Naive thymus-derived CD8-positive, alpha-beta T cell (primary cell): ENCODE results near the gene MID1IP1. TPM values are rescaled to one million over a fixed set of nuclear protein-coding genes. Genes with fewer than 3 reads are reported as not detected.

ENCODE experiments used
- ATAC-seq, 2 donors: fragments of 150-1000 bp; cut with Tn5 transposase in 1 of 2; sonication (Bioruptor Pico), chemical (Tn5 transposase) in 1 of 2; 1 replicate in 1 of 2; 2 replicates in 1 of 2; pipeline ENCODE4 v1.10.0; 2021; ENCODE audit warnings: mild to moderate bottlenecking in 2 of 2, moderate library complexity in 2 of 2
- POLR2A ChIA-PET: fragments of 350-600 bp; sonication (Branson Sonifier 250); formaldehyde crosslinking; loops from one replicate; lab custom pipeline; 2021; ENCODE audit warnings: antibody characterized with exemption; lab: Charles Lee
- DNase-seq, 10 donors: peaks; one replicate each; pipeline versions ENCODE4 v3.0.0 to v3.0.0-alpha.2; 2020 to 2022
- H3K27ac Mint-ChIP-seq, 10 donors: one replicate each; pipeline ENCODE4 v1.8.0; 2020 to 2022; ENCODE audit warnings: mild to moderate bottlenecking in 10 of 10, mixed read lengths in 10 of 10, moderate library complexity in 4 of 10, inconsistent platforms in 1 of 10
- H3K27me3 Mint-ChIP-seq, 5 donors: one replicate each; pipeline ENCODE4 v1.8.0; 2021 to 2022; ENCODE audit warnings: mixed read lengths in 5 of 5
- H3K36me3 Mint-ChIP-seq, 3 donors: one replicate each; pipeline ENCODE4 v1.8.0; 2020 to 2022; ENCODE audit warnings: mixed read lengths in 3 of 3, mild to moderate bottlenecking in 2 of 3, inconsistent platforms in 1 of 3
- H3K4me1 Mint-ChIP-seq, 4 donors: one replicate each; pipeline ENCODE4 v1.8.0; 2021 to 2022; ENCODE audit warnings: mixed read lengths in 4 of 4
- H3K4me3 Mint-ChIP-seq, 10 donors: one replicate each; pipeline ENCODE4 v1.8.0; 2020 to 2022; ENCODE audit warnings: mild to moderate bottlenecking in 10 of 10, mixed read lengths in 10 of 10, moderate library complexity in 6 of 10, inconsistent platforms in 1 of 10
- H3K9me3 Mint-ChIP-seq, 9 donors: one replicate each; pipeline ENCODE4 v1.8.0; 2020 to 2022; ENCODE audit warnings: mixed read lengths in 9 of 9, mild to moderate bottlenecking in 3 of 9, inconsistent platforms in 1 of 9, moderate library complexity in 1 of 9
- polyA plus RNA-seq, 3 donors: library from polyadenylated mRNA; unstranded; fragments of 300-500 nt; fragmentation: Illumina TruSeq; gene quantifications; one replicate each; pipeline ENCODE4 v1.2.3, GENCODE V29; 2021
- total RNA-seq, 8 experiments: library from RNA in 2 of 8; stranded (reverse) in 2 of 8; gene quantifications; one replicate each; pipeline ENCODE4 v1.2.3 and lab custom pipeline; 2021 to 2026

MID1IP1 gene
- total and polyA plus RNA-seq, 5 experiments from 2014 or later: 12.6 to 45.6 (median 18.8) TPM

GRCh38 chrX:38850807-38851544 lies 49.7 kb downstream of the MID1IP1 start:
- ATAC-seq (no peak), DNase-seq (no peak)
- peaks cover 0 to 1% (median 0%) of the 10 kb centered on the region in 9 donors for H3K9me3 Mint-ChIP-seq
- H3K36me3 Mint-ChIP-seq: no peaks in the 10 kb centered on the region
- H3K27ac Mint-ChIP-seq: no peak overlapping the region
- no peak overlapping the region for H3K4me3 Mint-ChIP-seq
- POLR2A ChIA-PET: no interaction called here
- H3K4me1 Mint-ChIP-seq: peaks cover 3 to 8% (median 7%) of the 10 kb centered on the region in 4 donors
- H3K27me3 Mint-ChIP-seq: no peaks in the 10 kb centered on the region

GRCh38 chrX:38854305-38854704 lies 53.0 kb downstream of the MID1IP1 start:
- no peaks in the 10 kb centered on the region for H3K36me3 Mint-ChIP-seq
- H3K4me3 Mint-ChIP-seq: no peak overlapping the region
- H3K4me1 Mint-ChIP-seq: peaks cover 2 to 5% (median 3%) of the 10 kb centered on the region in 4 donors
- DNase-seq (no peak), ATAC-seq (no peak)
- peaks cover 0 to 1% (median 0%) of the 10 kb centered on the region in 9 donors for H3K9me3 Mint-ChIP-seq
- no peaks in the 10 kb centered on the region for H3K27me3 Mint-ChIP-seq
- peak overlapping the region in 1 of 10 donors; percentile 61 for H3K27ac Mint-ChIP-seq
- POLR2A ChIA-PET: interaction anchor here (0.6 to 1.2 kb wide), 2 partner anchors 10 to 1244 kb away, joined by 3 read pairs; partner anchors contain the start of gene BCOR

Other genes with a start within 250 kb of the MID1IP1 start
- gene TSPAN7, start 239.9 kb upstream of the MID1IP1 start, total RNA-seq: under 1 TPM; 0.29 to 0.30 TPM
- gene TSPAN7, start 239.9 kb upstream of the MID1IP1 start, polyA plus RNA-seq: 1 to 10 TPM in 2 of 3 donors, under 1 TPM in 1; 0.88 to 1.6 (median 1.5) TPM